D721Med (cell line): Measurements from ENCODE around the gene LPP.

Experiments used
- DNase-seq: peaks from one replicate; pipeline ENCODE4 v3.0.0; 2011; ENCODE audit warnings: low spot score; ENCODE audit not compliant: insufficient read length
- FAIRE-seq: peaks from 2 replicates; lab custom pipeline; 2011; peaks lifted over from hg19 to GRCh38; lab: Jason Lieb, UNC
- TF ChIP-seq, protein P1 (sequence below): IDR thresholded peaks from 2 replicates; pipeline ENCODE4 v1.5.1; 2012; ENCODE audit warnings: mild to moderate bottlenecking, control low read depth; ENCODE audit not compliant: insufficient read depth; ENCODE audit errors: missing control alignments

The LPP gene

DNA sequence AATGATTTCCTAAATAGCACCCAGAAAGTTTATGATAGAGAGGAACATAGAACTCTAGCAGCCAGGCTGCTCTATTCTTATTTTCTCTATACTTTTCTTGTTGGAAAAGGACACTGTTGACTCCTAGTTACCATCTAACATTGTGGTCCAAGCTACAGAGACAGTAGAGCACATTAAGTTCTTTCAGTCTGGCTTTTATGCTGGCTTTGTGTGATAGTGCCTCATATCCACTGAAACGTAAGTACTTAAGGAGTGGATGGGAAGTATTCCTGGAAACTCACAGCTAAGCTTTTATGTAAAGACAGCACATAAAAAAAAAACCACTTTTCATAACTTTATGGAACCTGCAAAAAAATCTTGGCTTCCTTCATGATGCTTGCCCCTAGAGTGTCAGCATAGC, 537.7 kb downstream of the LPP start:
- FAIRE-seq: no peak
- TF ChIP-seq, protein P1, sequence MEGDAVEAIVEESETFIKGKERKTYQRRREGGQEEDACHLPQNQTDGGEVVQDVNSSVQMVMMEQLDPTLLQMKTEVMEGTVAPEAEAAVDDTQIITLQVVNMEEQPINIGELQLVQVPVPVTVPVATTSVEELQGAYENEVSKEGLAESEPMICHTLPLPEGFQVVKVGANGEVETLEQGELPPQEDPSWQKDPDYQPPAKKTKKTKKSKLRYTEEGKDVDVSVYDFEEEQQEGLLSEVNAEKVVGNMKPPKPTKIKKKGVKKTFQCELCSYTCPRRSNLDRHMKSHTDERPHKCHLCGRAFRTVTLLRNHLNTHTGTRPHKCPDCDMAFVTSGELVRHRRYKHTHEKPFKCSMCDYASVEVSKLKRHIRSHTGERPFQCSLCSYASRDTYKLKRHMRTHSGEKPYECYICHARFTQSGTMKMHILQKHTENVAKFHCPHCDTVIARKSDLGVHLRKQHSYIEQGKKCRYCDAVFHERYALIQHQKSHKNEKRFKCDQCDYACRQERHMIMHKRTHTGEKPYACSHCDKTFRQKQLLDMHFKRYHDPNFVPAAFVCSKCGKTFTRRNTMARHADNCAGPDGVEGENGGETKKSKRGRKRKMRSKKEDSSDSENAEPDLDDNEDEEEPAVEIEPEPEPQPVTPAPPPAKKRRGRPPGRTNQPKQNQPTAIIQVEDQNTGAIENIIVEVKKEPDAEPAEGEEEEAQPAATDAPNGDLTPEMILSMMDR: no peak

DNA sequence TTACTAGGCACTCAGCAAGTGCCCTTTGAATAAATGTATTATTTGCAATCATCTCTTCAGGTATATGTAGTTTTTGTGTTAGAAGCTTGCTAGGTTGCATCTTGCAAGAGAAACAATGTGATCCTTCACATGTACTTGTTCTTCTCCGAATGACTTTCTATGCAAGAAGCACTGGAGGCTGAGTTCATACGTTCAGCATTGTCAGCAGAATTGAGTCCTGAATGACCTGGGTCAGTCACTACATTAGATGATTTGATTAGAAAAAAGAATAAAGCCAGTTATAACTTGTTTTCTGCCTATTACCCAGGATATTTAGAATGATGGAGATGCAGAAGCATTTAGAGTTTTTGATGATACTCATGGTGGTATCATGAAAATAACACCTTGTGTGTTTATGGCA, 538.7 kb downstream of the LPP start:
- FAIRE-seq (no peak), DNase-seq (no peak)
- TF ChIP-seq, protein P1: no peak

More for the DNA sequence above, 537.7 kb downstream of the LPP start:
- no peak for DNase-seq

DNA sequence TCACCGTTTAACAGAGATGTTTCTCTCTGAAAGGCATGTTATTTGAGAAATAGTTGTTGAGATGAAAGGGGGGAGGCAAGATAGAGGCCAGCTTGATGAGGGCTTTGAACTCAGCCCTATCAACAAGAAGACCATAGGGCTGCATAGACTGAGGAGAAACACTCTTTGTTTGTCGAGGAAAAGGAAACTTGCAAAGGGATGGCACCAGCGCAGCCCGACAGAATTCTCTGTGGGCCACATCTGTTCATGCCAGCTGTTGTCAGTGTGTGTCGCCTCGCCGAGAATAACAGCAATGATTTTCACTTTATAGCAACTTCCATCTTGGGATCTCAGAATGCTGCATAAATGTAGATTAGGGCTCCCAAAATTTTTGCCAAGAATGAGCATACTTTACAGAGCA, 539.5 kb downstream of the LPP start:
- TF ChIP-seq, protein P1: no peak
- FAIRE-seq (no peak), DNase-seq (no peak)

DNA sequence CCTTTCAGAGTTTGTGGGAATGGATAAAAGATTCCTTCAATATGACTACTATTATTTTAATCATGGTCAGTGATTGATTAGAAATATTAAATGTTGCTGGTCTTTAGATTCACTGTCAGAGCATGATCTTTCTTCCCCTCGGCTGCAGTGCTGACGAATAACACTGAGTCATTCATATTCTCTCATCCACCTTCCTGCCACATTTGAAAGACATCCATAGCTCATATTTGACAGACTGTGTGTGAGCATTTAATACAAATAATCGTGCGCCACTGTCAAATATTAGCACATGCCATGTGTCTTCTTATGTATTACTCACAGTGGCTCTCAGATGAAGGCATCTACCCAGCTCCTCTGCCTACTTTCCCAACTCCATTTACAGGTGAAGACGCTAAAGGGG, 541.3 kb downstream of the LPP start:
- TF ChIP-seq, protein P1: no peak
- no peak for FAIRE-seq

DNA sequence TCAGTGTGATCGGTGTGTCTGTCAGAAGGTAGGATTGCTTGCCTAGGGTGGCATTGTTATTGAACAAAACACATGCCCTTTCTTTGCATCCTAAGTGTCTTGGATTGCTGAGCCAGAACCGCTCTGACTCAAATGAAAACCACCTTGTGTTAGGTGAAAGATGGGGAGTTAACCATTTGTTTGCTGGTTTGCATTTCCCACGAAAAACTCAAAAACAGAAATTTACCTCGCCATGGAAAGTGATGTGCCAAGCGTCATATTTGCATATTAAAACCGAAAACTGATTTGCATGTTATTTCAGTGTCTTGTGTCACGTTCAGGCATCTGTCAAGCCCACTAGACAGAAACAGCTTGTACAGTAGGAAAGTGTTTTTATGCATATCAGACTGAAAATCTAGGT, 543.2 kb downstream of the LPP start:
- DNase-seq (no peak), FAIRE-seq (no peak)
- TF ChIP-seq, protein P1: no peak

More for the DNA sequence above, 541.3 kb downstream of the LPP start:
- DNase-seq: no peak

DNA sequence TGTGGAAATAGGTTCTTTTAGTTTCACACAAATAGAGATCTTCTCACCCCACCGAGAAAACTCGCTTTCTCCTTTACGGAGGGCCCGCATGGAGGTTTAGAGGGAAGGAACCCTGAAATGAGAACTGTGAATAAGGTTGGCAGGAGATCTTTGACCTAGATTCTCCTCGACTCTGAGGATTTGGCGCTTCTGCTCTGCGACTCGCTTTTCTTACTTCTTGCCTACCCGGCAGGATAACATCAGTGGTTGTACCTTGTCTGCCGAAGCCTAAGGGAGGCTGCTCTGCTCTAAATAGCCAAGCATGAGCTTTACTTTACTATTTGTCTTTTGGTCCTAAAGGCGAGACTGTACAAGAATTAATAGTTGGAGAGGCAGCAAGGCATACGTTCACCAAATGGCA, 544.5 kb downstream of the LPP start:
- no peak for DNase-seq
- TF ChIP-seq, protein P1: no peak
- FAIRE-seq: no peak

DNA sequence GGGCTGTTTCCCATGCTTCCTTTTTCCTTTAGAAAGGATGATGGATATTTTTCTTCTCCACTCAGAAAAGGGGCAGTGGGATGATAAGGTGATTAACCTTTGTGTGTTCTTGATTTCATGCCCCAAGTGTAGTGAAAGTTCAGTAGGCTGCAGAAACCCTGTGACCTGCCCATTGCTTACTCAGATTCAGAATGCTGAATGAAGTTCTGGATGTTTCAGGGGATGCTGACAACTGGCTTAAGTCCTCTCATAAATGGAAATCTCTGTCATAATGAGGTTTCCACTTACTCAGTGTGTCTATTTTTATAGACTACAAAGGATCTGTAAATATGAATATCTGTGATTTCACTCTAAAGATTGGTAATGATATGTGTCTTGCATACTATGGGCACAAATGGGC, 546.5 kb downstream of the LPP start:
- DNase-seq (no peak), FAIRE-seq (no peak)
- TF ChIP-seq, protein P1: no peak
